Stimulated activated naive CD8-positive, alpha-beta T cell treated with anti-CD3 and anti-CD28 coated beads, Interleukin-15, amount 100 ng/mL, for 72 hours (primary cell): ENCODE measurements around the gene CIITA.

Source experiments
- ATAC-seq: fragments of 150-1000 bp; cut with Tn5 transposase; 2 replicates; pipeline ENCODE4 v1.10.0; 2021; ENCODE audit warnings: mild to moderate bottlenecking, moderate library complexity
- DNase-seq, 2 donors: peaks; one replicate each; pipeline ENCODE4 v3.0.0; 2021 to 2022
- H3K27ac Mint-ChIP-seq, 2 donors: one replicate each; pipeline ENCODE4 v1.8.0; 2022; ENCODE audit warnings: mild to moderate bottlenecking in 2 of 2, mixed read lengths in 2 of 2, moderate library complexity in 2 of 2
- H3K27me3 Mint-ChIP-seq: one replicate; pipeline ENCODE4 v1.8.0; 2022; ENCODE audit warnings: mixed read lengths
- H3K4me1 Mint-ChIP-seq: one replicate; pipeline ENCODE4 v1.8.0; 2022; ENCODE audit warnings: mild to moderate bottlenecking, mixed read lengths
- H3K4me3 Mint-ChIP-seq, 2 donors: one replicate each; pipeline ENCODE4 v1.8.0; 2022; ENCODE audit warnings: mild to moderate bottlenecking in 2 of 2, mixed read lengths in 2 of 2, moderate library complexity in 1 of 2
- H3K9me3 Mint-ChIP-seq, 2 donors: one replicate each; pipeline ENCODE4 v1.8.0; 2022; ENCODE audit warnings: mixed read lengths in 2 of 2

Gene CIITA

GRCh38 chr16:10980813-10981212, 103.8 kb downstream of the CIITA start:
- Mint-ChIP-seq H3K9me3 (no peaks in the 10 kb centered on the region), H3K4me1 (peaks cover 20% of the 10 kb centered on the region), H3K4me3 (no peak overlapping the region), H3K27ac (no peak overlapping the region), H3K27me3 (no peaks in the 10 kb centered on the region)
- ATAC-seq (no peak), DNase-seq (no peak)

- no peaks in the 10 kb centered on the region for H3K9me3 Mint-ChIP-seq
- H3K27ac Mint-ChIP-seq, result peak overlapping the region in 1 of 2 donors; percentile 48
- H3K4me3 Mint-ChIP-seq, result no peak overlapping the region
- ATAC-seq (peak; percentile 99), DNase-seq (peak; percentile 42 to 62)
- H3K4me1 Mint-ChIP-seq, result peaks cover 27% of the 10 kb centered on the region
- no peaks in the 10 kb centered on the region for H3K27me3 Mint-ChIP-seq
Observed at GRCh38 chr16:10981697-10982216, 104.8 kb downstream of the CIITA start.

GRCh38 chr16:10982465-10983150, 105.6 kb downstream of the CIITA start:
- H3K4me3 Mint-ChIP-seq, result no peak overlapping the region
- H3K4me1 Mint-ChIP-seq, result peaks cover 28% of the 10 kb centered on the region
- H3K27ac Mint-ChIP-seq, result peak overlapping the region in 1 of 2 donors; percentile 42
- DNase-seq (no peak), ATAC-seq (no peak)
- no peaks in the 10 kb centered on the region for H3K27me3 Mint-ChIP-seq
- no peaks in the 10 kb centered on the region for H3K9me3 Mint-ChIP-seq

GRCh38 chr16:10983159-10983558, 106.2 kb downstream of the CIITA start:
- no peak for ATAC-seq
- no peak overlapping the region for H3K4me3 Mint-ChIP-seq
- no peaks in the 10 kb centered on the region for H3K9me3 Mint-ChIP-seq
- no peak for DNase-seq
- H3K27ac Mint-ChIP-seq, result no peak overlapping the region
- H3K27me3 Mint-ChIP-seq, result no peaks in the 10 kb centered on the region
- H3K4me1 Mint-ChIP-seq, result peaks cover 28% of the 10 kb centered on the region

- peak overlapping the region in 1 of 2 donors; percentile 78 for H3K27ac Mint-ChIP-seq
- no peaks in the 10 kb centered on the region for H3K27me3 Mint-ChIP-seq
- peaks cover 41% of the 10 kb centered on the region for H3K4me1 Mint-ChIP-seq
- ATAC-seq (no peak), DNase-seq (no peak)
- H3K9me3 Mint-ChIP-seq, result no peaks in the 10 kb centered on the region
- no peak overlapping the region for H3K4me3 Mint-ChIP-seq
Observed at GRCh38 chr16:10984509-10984908, 107.5 kb downstream of the CIITA start.
